Panc1 (cell line): Measurements from ENCODE around the gene CCDC78.

Experiments used
- CTCF ChIP-seq: fragments of 450-650 bp; IDR thresholded peaks from 2 replicates; pipeline ENCODE4 v1.5.1; 2017; ENCODE audit warnings: mild to moderate bottlenecking
- REST ChIP-seq, 2 experiments: IDR thresholded peaks; 2 replicates each; pipeline ENCODE4 v1.6.1; 2011 to 2012; ENCODE audit warnings: low read depth in 2 of 2, control low read depth in 1 of 2, low read length in 1 of 2, mild to moderate bottlenecking in 1 of 2, moderate library complexity in 1 of 2; ENCODE audit not compliant: insufficient read depth in 1 of 2

DNA sequence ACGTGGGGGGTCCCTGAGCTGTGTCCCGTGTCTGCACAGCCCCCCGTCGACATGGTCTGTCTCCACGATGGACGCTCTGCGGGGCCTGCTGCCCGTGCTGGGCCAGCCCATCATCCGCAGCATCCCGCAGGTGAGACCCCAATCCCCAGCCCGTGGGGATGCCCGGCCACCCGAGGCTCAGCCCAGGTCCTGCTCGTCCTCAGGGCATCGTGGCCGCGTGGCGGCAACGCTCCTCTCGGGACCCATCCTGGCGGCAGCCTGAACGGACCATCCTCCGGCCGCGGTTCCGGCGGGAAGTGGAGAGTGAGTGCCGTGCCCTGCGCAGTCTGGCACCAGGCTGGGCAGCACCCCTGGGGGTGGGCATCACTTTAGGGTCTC is 39.2 kb upstream of the CCDC78 start:
- no peak for TF ChIP-seq CTCF
- TF ChIP-seq REST (IDR thresholded peaks at IDR 0.05; ENCODE audit: insufficient read depth in 1 of 2, low read depth in 2 of 2, low read length in 1 of 2), result no peak
